Hematopoietic multipotent progenitor cell treated with erythropoietin and hydrocortisone succinate and interleukin-3 and kit ligand, for 4 days (in vitro differentiated cells): ENCODE results near the gene CD68.

Experiments
- DNase-seq: peaks from one replicate; pipeline ENCODE4 v3.0.0-alpha.2; 2015

Gene CD68

DNA sequence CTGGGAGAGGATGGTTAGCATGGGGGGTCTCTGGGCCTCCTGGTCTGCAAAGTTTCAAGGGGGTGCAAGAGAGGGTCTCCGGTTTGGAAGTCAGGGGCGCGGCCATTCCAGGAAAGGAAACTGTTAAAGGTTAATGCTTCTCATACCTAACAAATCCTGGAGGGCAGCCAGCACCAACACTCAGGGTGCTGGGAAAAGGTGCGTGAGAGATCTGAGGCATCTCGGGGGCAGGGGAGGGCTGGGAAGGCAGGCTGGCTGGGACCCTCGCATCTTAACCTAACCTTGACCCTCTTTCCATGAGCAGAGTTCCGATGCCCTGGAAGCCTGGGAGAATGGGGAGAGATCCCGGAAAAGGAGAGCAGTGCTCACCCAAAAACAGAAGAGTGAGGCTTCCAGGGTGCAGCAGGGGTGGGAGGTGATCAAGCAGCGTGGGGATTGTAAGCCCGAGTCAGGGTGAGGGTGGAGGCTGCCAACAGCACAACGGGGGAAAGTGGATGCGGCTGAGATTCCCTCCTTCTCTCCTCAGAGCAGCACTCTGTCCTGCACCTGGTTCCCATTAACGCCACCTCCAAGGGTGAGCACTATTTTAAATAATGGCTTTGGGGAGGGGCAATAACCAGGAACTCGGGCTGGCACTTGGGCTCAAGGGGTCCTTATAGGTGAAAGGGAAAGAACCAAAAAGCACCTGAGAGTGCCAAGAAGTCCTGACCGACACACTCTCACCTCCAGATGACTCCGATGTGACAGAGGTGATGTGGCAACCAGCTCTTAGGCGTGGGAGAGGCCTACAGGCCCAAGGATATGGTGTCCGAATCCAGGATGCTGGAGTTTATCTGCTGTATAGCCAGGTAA, 19.9 kb upstream of the CD68 start:
- DNase-seq: peak; percentile 19

DNA sequence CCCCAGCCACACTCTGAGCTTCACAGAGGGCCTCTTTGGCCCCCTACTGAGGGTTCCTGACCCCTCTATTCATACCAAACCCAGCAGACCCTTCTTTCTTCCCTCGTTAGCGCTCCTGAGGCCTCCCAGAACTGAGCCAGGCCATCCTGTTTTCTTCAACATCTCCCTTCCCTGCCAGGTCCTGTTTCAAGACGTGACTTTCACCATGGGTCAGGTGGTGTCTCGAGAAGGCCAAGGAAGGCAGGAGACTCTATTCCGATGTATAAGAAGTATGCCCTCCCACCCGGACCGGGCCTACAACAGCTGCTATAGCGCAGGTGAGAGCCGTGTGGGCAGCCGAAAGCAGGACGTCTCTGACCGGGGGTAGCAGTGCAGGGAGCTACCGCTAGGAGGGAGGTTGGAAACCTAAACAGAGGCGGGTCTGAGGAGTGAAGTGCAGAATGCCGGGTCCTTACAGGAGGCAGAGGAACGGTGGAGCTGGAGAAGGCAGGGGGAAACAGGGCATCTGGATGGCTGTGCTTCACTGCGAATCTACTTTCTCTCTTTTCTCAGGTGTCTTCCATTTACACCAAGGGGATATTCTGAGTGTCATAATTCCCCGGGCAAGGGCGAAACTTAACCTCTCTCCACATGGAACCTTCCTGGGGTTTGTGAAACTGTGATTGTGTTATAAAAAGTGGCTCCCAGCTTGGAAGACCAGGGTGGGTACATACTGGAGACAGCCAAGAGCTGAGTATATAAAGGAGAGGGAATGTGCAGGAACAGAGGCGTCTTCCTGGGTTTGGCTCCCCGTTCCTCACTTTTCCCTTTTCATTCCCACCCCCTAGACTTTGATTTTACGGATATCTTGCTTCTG, 19.0 kb upstream of the CD68 start:
- DNase-seq: peak; percentile 88

DNA sequence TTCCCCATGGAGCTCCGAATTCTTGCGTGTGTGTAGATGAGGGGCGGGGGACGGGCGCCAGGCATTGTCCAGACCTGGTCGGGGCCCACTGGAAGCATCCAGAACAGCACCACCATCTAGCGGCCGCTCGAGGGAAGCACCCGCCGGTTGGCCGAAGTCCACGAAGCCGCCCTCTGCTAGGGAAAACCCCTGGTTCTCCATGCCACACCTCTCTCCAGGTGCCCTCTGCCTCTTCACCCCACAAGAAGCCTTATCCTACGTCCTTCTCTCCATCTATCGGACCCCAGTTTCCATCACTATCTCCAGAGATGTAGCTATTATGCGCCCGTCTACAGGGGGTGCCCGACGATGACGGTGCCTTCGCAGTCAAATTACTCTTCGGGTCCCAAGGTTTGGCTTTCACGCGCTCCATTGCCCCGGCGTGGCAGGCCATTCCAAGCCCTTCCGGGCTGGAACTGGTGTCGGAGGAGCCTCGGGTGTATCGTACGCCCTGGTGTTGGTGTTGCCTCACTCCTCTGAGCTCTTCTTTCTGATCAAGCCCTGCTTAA, 18.3 kb upstream of the CD68 start:
- DNase-seq: peak; percentile 94

DNA sequence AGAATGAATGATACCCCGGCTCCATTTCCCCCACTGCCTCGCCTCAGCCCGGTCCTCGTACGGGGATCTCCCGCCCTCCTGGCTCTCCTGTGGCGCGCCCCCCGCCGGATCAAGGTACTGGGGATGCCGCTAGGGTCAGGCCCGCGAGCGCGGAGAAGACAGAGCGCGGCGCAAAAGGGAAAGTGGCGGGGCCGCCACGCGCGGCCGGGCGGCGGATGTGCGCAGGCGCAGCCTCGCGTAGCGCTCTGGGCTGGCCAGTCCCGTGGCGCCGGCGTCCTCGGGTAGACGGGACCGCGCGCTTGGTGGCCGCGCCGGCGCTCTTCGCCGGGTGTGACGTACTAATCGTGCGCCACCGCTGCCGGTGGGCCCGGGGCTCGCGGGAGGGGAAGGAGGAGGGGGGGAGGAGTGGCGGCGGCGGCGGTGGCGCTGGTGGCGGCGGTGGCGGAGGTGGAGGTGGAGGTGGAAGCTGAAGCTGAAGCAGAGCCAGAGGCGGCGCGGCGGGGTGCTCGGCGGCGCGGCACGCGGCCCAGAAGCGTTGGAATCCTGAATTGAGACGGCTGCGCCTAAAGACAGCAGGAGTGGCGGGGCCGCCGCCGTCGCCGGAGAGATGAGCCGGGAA, 17.7 kb upstream of the CD68 start, which contains the start of gene SENP3:
Gene SENP3, plus strand, starts transcription at position 331 of the 619 bp plus-strand sequence. CDS start 1,158 bp downstream, outside the sequence.
- DNase-seq: peak; percentile 96

DNA sequence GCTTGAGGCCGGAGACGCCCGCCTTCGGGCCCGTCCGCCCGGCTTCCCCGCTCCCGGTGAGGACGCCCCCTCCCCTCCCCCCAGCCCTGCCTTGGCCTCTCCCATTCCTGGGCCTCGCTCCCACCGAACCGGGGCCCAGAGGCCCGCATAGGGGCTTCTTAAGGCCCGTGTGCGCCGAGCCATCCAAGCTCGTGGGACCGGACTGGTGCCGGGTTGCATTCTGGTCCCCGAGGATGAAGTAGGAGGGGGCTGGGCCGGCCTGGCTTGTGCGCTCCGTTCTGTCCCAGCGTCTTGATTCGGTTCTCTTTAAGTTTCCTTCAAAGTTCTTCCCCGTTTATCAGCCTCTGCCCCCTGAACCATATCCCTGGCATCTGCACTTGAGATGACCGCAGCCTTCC, 17.2 kb upstream of the CD68 start:
- DNase-seq: peak; percentile 43

DNA sequence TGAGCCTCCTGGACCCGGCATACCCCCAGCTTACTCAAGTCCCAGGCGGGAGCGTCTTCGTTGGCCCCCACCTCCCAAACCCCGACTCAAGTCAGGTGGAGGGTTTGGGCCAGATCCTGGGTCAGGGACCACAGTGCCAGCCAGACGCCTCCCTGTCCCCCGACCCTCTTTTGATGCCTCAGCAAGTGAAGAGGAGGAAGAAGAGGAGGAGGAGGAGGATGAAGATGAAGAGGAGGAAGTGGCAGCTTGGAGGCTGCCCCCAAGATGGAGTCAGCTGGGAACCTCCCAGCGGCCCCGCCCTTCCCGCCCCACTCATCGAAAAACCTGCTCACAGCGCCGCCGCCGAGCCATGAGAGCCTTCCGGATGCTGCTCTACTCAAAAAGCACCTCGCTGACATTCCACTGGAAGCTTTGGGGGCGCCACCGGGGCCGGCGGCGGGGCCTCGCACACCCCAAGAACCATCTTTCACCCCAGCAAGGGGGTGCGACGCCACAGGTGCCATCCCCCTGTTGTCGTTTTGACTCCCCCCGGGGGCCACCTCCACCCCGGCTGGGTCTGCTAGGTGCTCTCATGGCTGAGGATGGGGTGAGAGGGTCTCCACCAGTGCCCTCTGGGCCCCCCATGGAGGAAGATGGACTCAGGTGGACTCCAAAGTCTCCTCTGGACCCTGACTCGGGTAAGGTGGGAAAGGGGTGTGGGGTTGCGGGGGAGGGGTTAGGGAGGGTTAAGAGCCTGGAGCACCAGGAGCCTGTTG, 16.1 kb upstream of the CD68 start:
- DNase-seq: no peak

DNA sequence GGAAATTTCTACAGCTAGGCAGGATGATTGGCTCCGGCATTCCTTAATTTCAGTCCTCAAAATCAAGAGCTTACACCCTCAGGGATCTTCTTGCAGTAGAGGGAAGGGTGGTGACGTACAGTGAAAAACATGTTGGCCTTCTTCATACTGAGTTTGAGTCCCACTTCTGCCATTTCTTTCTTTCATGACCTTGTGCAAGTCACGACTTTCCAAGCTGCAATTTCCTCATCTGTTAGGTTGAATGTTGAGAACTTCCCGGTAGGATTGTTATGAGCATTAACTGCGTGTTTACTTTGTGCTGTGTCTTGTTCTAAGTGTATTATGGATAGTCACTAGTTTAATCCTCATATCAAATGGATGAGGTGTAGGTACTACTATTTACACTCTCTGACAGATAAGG, 9.9 kb upstream of the CD68 start:
- DNase-seq: no peak

DNA sequence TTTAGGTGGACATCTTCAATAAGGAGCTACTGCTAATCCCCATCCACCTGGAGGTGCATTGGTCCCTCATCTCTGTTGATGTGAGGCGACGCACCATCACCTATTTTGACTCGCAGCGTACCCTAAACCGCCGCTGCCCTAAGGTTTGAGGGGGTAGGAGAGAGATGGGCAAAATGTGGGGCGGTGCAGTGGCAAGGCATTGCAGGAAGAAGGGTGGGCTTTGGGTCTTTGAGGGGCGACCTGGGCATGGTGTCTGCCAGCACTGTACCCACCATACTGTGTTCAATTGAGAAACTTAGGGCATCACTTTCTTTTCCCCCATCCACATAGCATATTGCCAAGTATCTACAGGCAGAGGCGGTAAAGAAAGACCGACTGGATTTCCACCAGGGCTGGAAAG, 9.1 kb upstream of the CD68 start:
- no peak for DNase-seq

DNA sequence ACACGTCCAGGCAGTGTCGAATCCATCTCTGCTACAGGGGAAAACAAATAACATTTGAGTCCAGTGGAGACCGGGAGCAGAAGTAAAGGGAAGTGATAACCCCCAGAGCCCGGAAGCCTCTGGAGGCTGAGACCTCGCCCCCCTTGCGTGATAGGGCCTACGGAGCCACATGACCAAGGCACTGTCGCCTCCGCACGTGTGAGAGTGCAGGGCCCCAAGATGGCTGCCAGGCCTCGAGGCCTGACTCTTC, 7.2 kb upstream of the CD68 start:
- DNase-seq: no peak

DNA sequence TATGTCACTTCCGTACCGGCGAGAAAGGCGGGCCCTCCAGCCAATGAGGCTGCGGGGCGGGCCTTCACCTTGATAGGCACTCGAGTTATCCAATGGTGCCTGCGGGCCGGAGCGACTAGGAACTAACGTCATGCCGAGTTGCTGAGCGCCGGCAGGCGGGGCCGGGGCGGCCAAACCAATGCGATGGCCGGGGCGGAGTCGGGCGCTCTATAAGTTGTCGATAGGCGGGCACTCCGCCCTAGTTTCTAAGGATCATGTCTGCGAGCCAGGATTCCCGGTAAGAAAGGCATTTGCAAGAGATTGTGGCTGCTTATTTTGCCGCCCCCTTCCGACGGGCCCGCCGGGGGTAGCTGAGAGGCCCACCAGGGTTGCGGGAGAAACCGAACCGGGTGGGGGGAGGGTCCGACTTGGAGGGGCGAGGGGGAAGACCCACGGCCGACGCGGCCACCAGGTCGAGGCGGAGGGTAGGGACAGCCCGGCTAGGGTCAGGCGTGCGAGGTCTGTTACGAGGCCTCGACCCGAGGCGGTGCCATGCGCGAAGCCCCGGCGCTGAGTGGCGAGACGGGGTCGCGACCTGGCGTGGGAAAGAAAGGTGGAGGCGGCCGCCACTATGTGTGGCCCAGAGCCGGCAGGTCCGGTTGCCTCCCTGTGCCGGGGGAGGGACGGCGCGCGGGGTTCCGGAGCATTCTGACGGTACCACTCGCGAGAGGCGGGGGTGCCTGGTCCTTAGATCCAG, 6.7 kb upstream of the CD68 start:
- DNase-seq: peak; percentile 100

DNA sequence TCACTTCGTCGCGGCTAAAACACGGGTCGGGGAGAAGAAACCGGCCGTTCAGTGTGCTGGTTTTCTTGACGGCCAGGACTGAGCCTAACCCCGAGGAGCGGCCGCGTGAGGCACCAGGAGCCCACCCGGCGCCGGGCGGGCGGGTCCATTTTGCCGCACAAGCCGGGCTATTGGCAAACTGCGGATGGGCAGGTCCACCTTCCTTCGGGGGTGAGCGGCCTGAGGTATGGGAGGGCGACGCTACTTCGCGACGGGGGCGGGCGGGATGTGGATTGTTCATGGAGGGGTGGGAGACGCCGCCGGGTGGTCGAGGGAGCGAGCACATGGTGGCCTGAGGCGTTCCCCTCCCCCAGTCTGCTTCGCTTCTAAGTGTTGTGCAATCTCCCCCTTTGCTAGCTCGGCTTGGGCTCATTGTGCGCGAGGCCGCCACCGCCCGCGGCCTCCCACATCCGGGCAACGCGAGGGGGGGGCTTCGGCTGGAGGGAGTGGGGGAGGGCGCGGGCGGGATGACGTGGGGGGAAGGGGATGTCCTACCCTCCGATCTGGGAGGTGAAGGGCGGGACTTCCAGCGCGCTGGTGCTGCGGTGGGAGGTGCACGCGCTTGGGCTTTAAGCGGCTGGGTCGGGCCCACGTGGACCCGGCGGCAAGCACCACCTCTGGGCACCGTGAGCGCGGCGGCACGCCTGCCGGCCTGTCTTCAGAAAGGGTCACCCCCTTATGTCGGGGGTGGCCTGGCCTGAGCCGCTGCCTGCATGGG, 5.9 kb upstream of the CD68 start:
- peak; percentile 97 for DNase-seq

DNA sequence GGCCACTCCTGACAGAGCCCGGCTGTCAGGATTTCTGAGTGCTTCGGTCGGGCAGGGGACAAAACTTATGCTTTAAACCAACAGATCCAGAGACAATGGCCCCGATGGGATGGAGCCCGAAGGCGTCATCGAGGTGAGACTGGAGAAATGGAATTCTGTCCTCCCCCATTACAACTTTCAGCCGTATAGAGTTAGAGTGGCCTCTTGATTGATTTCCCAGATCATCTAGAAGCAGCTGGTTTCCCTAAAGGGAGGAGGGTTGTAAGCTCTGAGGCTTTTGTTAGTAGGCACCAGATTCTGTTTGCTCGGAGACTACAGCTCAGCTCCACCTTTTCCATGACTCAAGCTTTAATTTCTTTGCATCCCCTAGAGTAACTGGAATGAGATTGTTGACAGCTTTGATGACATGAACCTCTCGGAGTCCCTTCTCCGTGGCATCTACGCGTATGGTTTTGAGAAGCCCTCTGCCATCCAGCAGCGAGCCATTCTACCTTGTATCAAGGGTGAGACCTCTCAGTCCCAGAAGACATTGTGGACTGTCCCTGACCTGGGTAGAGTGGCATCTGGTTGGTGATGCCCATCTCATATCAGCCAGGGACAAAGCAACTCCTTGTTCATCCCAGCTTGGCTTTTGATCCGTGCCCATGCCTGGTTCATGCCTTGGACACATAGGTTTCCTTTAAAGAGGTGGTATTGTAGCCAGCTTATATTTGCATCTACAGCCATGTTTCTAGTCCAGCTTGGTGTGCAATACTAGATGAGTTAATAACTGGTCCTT, 5.1 kb upstream of the CD68 start:
- DNase-seq: peak; percentile 25

DNA sequence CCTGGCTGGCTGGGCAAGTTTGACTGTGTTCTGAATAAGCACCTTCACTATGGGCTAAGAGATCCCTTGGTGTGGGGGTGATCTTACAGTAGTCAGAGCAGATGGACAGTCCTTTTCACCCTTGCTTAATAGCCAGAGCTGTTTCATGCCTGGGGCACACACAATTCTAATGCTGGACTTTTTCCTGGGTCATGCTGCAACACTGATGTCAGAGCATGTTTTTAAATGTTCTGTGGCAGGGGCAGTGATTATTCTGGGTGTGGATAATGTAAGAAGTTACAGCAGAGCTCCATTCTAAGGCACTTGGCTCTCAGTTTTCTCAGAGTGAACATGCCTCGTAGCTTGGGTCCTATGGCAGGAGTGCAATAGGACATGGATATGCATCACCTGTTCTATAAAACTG, 4.0 kb upstream of the CD68 start:
- no peak for DNase-seq

DNA sequence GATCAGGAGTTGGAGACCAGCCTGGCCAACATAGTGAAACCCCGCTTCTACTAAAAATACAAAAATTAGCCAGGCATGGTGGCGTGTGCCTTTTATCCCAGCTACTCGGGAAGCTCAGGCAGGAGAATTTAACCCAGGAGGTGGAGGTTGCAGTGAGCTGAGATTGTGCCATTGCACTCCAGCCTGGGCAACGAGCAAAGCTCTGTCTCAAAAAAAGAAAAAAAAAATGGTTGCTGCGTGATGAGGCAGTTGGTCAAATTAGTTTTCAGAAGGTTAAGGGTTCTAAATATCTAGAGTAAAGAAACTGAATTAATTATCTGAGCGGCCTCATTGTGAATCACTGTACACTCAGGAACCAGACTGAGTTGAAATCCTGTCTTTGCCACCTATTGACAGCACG, 3.5 kb upstream of the CD68 start:
- no peak for DNase-seq

DNA sequence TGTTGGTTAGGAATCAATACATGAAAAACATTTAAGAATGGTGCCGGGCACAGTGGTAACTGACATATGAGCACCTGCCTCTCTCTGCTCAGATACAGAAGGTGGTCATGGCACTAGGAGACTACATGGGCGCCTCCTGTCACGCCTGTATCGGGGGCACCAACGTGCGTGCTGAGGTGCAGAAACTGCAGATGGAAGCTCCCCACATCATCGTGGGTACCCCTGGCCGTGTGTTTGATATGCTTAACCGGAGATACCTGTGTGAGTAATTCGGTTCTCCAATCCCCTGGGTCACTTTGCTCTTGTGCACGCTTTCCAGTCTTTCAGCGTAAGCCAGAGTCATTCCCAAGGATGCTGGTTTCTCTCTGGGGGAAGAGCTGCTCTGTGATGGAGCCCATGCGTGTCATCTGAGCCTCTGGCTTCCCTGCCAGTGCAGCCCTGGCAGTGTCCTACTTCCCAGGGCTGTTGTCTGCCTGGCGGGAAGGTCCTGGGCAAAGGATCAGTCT, 3.0 kb upstream of the CD68 start:
- DNase-seq: no peak

DNA sequence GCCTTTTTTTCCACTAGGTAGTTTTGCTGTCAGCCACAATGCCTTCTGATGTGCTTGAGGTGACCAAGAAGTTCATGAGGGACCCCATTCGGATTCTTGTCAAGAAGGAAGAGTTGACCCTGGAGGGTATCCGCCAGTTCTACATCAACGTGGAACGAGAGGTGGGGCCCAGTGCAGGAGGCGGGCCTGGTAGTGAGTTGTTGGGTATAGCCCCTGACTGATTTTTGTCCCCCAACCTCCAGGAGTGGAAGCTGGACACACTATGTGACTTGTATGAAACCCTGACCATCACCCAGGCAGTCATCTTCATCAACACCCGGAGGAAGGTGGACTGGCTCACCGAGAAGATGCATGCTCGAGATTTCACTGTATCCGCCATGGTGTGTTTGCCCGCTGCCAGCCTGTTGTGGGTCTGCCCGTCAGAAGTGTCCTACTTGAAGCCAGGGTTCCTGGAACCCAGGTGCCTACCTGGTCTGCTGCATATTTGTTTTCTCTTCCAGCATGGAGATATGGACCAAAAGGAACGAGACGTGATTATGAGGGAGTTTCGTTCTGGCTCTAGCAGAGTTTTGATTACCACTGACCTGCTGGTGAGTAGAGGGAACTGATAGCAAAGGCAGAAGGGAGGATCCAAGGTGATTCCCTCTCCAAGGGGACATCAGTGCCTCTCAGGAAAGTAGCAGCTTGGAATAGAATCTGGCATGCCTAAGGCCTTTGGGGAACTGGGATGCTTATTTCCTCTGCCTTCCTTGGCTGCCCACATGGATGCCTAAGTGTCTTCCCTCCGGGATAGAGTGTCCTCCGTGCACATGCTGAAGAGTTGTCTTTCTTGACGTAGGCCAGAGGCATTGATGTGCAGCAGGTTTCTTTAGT, 1.9 kb upstream of the CD68 start:
- no peak for DNase-seq

DNA sequence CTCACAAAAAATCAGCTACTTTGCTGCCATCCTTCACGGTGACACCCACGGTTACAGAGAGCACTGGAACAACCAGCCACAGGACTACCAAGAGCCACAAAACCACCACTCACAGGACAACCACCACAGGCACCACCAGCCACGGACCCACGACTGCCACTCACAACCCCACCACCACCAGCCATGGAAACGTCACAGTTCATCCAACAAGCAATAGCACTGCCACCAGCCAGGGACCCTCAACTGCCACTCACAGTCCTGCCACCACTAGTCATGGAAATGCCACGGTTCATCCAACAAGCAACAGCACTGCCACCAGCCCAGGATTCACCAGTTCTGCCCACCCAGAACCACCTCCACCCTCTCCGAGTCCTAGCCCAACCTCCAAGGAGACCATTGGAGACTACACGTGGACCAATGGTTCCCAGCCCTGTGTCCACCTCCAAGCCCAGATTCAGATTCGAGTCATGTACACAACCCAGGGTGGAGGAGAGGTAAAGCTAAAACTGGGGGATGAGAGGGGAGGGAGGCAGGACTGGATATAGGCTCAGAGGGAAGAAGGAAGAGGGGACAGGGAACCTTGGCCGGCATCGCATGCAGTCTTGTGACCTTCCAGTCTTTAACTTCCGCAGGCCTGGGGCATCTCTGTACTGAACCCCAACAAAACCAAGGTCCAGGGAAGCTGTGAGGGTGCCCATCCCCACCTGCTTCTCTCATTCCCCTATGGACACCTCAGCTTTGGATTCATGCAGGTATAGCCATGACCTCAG, 581 bp downstream of the CD68 start:
- no peak for DNase-seq
